OCI-M1 (cell line): ENCODE results near the gene CDPF1.

ENCODE experiments used
- DNase-seq: peaks from one replicate; lab custom pipeline; 2025; lab: John Stamatoyannopoulos, UW

CDPF1 gene

DNA sequence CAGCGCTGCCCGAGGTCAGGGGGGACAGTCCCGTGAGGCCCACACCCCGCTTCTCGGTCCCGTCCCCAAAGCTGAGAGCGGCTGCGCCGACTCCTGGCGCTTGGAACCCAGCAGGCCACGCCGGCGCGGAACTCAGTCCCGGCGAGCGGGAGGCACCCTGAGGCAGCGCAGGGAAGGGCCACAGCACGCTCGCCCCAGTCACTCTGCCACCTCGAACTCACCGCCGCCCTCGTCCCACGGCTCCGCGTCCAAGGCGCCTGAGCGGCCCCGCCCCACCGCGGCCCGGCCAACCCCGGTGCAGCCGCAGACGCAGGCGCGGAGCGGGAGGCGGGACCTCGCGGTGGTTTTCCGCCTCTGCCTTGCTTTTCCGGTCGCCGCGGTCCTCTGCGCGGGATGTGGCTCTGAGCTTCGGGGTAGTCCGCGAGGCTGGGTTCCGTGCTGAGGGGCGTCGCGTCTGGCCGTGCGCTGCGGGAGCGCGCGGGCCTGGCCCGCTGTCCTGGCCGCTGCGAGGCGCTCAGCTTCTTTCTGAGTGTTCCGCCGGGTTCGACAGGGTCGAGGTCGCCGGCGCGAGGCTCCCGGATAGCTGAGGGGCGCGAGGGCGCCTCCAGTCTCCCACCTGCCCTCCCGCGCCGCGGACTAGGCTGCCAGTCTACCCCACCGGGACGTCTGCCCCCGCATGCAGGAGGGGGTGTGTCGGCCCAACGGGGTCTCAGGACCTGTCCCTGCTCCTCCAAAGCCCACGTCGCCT, at the start of gene CDPF1:
CDPF1 (minus strand) TSS at position 259 of the 748 bp plus-strand sequence. CDS start 2,009 bp downstream, outside the sequence.
- DNase-seq, result peak; percentile 94

DNA sequence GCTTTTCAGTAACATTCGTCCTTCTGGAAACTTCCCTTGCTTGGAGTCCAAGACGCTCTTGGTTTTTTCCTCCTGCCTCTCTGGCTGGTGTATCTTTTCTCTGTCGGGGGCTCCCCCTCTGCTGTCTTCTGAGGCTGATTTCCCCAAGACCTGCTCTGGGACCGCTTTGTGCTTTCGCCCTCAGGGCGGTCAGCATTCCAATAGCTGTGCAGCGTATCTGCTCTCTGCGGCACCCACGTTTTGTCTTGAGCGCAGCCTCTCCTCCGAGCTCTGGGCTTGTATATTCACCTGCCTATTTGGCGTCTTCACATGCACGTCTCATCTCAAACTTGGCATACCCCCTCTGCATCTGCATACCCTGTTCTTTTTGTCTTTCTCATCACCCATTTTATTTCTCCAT, 49.0 kb upstream of the CDPF1 start:
- DNase-seq, result no peak

- DNase-seq, result peak; percentile 42
Measured at GRCh38 chr22:46297151-46297812, 47.2 kb upstream of the CDPF1 start.

GRCh38 chr22:46296257-46297150, 46.4 kb upstream of the CDPF1 start, which contains the start of gene GTSE1:
TSS of gene GTSE1 (plus strand) at chr22:46296870. CDS start at chr22:46297401, 531 bp downstream.
- DNase-seq, result peak; percentile 99

GRCh38 chr22:46295277-46295971, 45.3 kb upstream of the CDPF1 start:
- no peak for DNase-seq

- no peak for DNase-seq
Measured at GRCh38 chr22:46294784-46295183, 44.7 kb upstream of the CDPF1 start.

DNA sequence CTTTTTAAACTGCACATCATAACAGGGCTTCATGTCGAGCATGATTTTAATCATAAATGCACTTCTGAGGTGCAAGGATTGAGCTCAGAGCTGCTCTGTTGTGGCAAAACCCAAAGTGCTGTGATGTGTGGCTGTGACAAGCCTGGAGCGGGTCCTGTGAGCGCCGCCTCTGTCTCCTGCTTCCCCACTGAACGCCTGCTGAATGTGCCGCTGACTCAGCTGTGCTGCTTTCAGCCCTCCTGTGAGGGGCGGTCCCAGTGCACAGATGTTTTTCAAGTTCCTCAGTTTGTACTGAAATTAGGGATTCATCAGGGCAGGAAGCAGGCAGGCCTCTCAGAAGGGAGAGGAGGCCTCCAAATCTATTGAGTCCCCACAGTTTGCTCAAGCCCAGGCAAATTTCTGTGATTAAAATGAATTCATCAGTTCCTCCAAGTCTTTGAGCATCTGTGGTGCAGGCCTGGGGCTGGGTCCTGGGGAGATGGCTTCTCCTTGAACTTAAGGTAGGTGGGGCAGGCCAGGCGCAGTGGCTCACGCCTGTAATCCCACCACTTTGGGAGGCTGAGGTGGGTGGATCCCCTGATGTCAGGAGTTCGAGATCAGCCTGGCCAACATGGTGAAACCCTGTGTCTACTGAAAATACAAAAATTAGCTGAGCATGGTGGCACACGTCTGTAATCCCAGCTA, 43.6 kb upstream of the CDPF1 start:
- no peak for DNase-seq

DNA sequence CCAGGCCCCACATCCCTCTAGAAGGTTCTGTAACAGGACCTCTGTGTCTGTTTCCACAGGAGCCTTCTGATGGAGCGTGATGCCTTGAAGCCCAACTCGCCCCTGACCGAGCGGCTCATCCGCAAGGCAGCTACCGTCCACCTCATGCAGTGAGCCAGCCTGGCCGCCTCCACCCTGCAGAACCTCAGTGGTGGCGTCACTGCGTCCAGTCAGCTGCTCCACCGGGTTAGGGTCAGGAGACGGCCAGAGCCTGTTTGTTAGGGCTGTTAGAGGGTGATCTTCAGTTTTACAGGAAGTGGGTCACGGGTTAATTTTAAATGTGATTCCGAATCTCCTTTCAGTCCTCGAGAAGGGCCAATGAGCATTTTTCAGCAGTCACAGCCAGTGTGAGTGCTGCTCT, 42.6 kb upstream of the CDPF1 start:
- DNase-seq, result no peak

DNA sequence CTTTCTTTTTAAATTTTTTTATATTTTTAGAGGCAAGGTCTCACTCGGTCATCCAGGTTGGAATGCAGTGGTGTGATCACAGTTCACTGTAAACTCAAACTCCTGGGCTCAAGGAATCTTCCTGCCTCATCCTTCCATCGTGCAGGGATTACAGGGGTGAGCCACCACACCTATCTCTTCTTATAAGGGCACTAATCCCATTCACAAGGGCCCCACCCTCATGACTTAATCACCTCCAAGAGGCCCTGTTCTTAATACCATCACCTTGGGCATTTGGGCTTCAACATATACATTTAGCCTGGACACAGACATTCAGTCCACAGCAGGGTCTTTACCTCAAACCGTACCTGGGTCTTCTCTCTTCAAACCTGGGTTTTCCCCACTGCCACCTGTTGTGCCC, 42.1 kb upstream of the CDPF1 start:
- no peak for DNase-seq

DNA sequence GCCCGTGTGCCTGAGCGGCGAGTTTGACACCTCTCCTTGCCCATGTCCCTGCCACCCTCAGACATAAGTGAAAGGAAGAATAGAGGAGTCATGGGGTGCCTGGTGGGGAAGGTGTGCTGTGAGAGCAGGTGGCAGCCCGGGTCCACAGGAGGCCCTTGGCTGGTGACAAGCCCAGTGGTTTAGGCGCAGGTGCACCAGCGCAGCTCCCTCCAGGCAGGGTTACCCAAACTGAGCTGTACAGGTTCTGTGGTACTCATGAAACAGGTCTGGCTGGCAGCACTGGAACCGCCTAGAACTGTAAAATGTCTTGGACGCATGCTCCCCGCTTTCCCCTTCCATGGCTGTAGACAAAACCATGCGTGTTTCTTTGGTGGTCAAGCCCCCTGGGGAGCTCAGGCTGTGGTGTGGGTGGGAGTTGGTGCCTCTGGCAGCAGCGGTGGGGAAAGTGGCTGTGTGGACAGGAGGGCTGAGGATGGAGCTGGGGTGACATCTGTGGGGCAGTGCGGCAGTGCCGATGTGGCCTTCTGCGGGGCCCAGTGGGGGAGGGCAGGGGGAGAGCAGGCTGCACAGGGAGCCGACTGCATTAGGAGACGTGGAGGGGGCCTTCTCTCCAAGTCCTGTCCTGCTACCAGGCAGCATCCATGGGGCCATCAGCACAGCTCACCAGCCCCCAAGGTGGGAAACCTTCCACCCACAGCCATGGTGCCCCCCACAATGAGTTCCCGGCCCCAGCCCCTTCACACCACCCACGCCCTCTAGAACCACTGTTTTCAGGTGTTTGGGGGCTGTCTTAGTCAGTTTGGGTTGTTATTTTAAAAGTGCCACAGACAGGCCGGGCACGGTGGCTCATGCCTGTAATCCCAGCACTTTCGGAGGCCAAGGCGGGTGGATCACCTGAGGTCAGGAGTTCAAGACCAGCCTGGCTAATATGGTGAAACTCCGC, 41.0 kb upstream of the CDPF1 start:
- no peak for DNase-seq

GRCh38 chr22:46290121-46290842, 40.2 kb upstream of the CDPF1 start:
- DNase-seq, result no peak

GRCh38 chr22:46289244-46289891, 39.3 kb upstream of the CDPF1 start:
- DNase-seq, result no peak

GRCh38 chr22:46288846-46289243, 38.8 kb upstream of the CDPF1 start:
- DNase-seq, result no peak

GRCh38 chr22:46287873-46288751, 38.0 kb upstream of the CDPF1 start:
- DNase-seq, result no peak

DNA sequence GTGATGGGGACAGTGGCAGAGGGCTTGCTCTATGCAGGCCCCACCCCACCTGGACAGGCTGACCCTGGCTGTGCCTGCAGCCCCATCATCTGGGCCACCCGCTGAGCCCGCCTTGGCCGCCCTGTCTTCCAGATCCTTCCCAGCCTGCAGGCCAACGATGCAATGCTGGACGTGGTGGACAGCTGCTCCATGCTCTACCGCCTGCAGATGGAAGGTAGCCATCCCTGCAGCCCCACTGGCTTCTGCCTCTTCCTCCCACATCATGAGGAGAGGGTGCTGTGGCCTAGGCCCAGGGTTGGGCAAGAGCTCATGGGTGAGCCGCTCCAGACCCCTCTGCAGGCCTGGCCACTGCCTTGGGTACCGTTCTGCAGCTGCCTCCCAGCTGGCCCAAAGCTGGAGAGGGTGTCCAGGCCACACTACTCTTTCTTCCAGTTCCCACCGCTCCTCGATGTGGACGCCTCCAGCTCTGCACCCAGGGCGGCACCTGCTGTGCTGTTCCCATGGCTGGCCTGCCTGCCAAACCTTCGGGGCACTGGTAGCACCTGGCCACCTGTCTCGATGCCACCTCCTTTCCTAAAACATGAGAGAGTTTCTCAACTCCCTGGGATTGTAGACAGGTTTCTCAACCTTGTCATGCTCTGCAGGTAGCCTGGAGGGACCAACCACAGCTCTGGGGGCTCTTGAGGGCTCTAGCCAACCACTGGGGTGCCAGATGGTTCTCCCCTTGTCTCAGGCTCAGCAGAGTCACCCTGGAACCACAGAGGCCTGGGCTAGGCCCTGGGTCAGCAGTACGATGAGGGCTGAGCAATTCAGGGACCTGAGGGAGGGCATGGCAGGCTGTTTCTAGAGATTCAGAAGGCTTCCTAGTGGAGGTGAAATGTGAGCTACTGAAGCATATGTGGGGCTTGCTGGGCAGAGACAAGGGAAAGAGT, 37.1 kb upstream of the CDPF1 start:
- no peak for DNase-seq

GRCh38 chr22:46286006-46286405, 35.9 kb upstream of the CDPF1 start:
- DNase-seq, result no peak
